Testis (tissue), 2 donors: ENCODE results near the gene ANKRA2.

Experiments used
- CTCF ChIP-seq, 3 experiments: fragments of 450-650 bp in 2 of 3; fragments of 200-600 bp in 1 of 3; sonication (generic) in 1 of 3; IDR thresholded peaks; one replicate each; pipeline ENCODE4 v1.5.1; 2016 to 2019; ENCODE audit warnings: antibody characterized with exemption in 3 of 3, mild to moderate bottlenecking in 2 of 3, moderate library complexity in 1 of 3
- POLR2A ChIP-seq: fragments of 450-650 bp; IDR thresholded peaks from one replicate; pipeline ENCODE4 v1.6.1; 2017; ENCODE audit warnings: antibody characterized with exemption, mild to moderate bottlenecking, moderate library complexity

GRCh38 chr5:73525606-73526203 lies 39.7 kb downstream of the ANKRA2 start:
- no peak for TF ChIP-seq CTCF (IDR thresholded peaks at IDR 0.05)
- no peak for TF ChIP-seq POLR2A
